Retinal pigment epithelial cell (primary cell): ENCODE data around the gene CWF19L1.
"Not testable (repeated sequence)": the region's sequence is repeated elsewhere in the genome, so short reads cannot be mapped to it uniquely, and the experiment has no call there.

ENCODE experiments used
- DNase-seq: peaks from one replicate; pipeline ENCODE4 v3.0.0-alpha.2; 2010; ENCODE audit warnings: low read depth
- H3K4me3 ChIP-seq: 2 replicates; pipeline ENCODE4 v1.5.1; 2011; ENCODE audit warnings: mild to moderate bottlenecking, low read length, control low read depth, moderate library complexity
- CTCF ChIP-seq: conservative IDR thresholded peaks from 2 replicates; pipeline ENCODE4 v1.5.1; 2011; ENCODE audit warnings: low read depth, low read length, control low read depth, inconsistent platforms

The CWF19L1 gene

GRCh38 chr10:100267239-100268104 lies at the start of gene CWF19L1:
TSS of gene CWF19L1 (minus strand) at chr10:100267638. CDS start at chr10:100267593, 45 bp downstream.
- peak; percentile 64 for DNase-seq
- TF ChIP-seq CTCF: no peak
- peak within 1 kb of the TSS; percentile 75 for H3K4me3 ChIP-seq

GRCh38 chr10:100315615-100316014 lies 48.2 kb upstream of the CWF19L1 start:
- TF ChIP-seq CTCF: no peak
- DNase-seq: no peak
- H3K4me3 ChIP-seq: no peak overlapping the region

- no peak for DNase-seq
- H3K4me3 ChIP-seq: no peak overlapping the region
- no peak for TF ChIP-seq CTCF
These were observed 43.9 kb upstream of the CWF19L1 start for GRCh38 chr10:100311298-100311697.

- DNase-seq: no peak
- no peak overlapping the region for H3K4me3 ChIP-seq
- no peak for TF ChIP-seq CTCF
These were observed 40.2 kb upstream of the CWF19L1 start for GRCh38 chr10:100307684-100308083.

- no peak for TF ChIP-seq CTCF
- DNase-seq: no peak
- H3K4me3 ChIP-seq: no peak overlapping the region
These were observed 39.4 kb upstream of the CWF19L1 start for GRCh38 chr10:100306861-100307260.

- H3K4me3 ChIP-seq: no peak overlapping the region
- DNase-seq: no peak
- no peak for TF ChIP-seq CTCF
These were observed 37.0 kb upstream of the CWF19L1 start for GRCh38 chr10:100304414-100304813.

GRCh38 chr10:100303724-100304319 lies 36.4 kb upstream of the CWF19L1 start:
- H3K4me3 ChIP-seq: no peak overlapping the region
- DNase-seq: peak; percentile 8
- TF ChIP-seq CTCF: peak; percentile 73

GRCh38 chr10:100301123-100301522 lies 33.7 kb upstream of the CWF19L1 start:
- not testable (repeated sequence) for H3K4me3 ChIP-seq, DNase-seq
